Astrocyte of the cerebellum (primary cell): Measurements from ENCODE around the gene ARL6IP6.
"Not testable (repeated sequence)": the region's sequence is repeated elsewhere in the genome, so short reads cannot be mapped to it uniquely, and the experiment has no call there.

ENCODE experiments used
- DNase-seq: peaks from one replicate; pipeline ENCODE4 v3.0.0-alpha.2; 2011; ENCODE audit warnings: low read depth
- H3K4me3 ChIP-seq: 2 replicates; pipeline ENCODE4 v1.5.1; 2011; ENCODE audit warnings: mild to moderate bottlenecking, low read depth, low read length, moderate library complexity
- CTCF ChIP-seq: IDR thresholded peaks from 2 replicates; pipeline ENCODE4 v1.5.1; 2012; ENCODE audit warnings: low read length, low read depth, moderate library complexity, mild to moderate bottlenecking; ENCODE audit errors: missing control alignments
- in situ Hi-C: cut with HindIII; loops from 2 replicates; pipeline ENCODE4 v1.10.0; 2017; ENCODE audit warnings: low sequenced_read_pairs

The ARL6IP6 gene

GRCh38 chr2:152717228-152718075 lies 968 bp upstream of the ARL6IP6 start, which contains the start of gene PRPF40A:
TSS of gene PRPF40A (minus strand) at chr2:152717461. CDS start at chr2:152717439, 22 bp downstream.
- TF ChIP-seq CTCF: no peak
- in situ Hi-C loops: no loop called here
- peak; percentile 93 for DNase-seq
- peak within 1 kb of the TSS; percentile 95 for H3K4me3 ChIP-seq

DNA sequence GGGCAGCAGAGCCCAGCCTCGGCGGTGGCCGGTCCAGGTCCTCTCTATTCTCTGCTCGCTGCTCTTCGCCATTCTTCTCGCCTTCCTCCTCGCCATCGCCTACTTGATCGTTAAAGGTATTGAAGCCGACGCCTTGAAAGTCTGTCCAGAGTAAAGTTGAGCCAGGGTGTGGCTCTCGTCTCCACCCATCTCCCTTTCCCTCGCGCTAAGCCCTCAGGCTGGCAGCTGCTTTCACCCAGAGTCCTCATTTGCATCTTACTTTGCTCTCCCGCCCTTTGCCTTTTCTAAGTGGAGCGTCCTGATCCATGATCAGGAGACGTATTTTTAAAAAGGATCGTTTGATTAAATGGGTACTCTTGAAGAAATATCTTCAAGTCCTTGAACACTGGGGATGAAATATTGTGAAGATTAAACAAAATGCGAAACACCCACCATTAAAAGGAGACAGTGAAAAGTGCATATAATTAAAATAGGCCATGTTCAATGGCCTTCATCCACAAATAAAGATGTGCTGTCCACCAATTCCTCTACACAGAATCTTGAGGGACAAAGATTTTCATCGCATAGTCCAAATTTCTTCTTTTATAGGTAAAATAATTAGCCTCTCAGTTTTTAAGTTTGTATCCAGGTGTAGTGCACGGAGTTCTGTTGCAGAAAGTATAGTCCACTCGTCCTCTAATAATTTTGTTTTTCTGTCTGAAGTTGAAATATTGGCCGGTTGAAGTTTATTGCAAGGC lies 657 bp downstream of the ARL6IP6 start:
- peak overlapping the region; percentile 95 for H3K4me3 ChIP-seq
- TF ChIP-seq CTCF: no peak
- in situ Hi-C loops: no loop called here
- no peak for DNase-seq

DNA sequence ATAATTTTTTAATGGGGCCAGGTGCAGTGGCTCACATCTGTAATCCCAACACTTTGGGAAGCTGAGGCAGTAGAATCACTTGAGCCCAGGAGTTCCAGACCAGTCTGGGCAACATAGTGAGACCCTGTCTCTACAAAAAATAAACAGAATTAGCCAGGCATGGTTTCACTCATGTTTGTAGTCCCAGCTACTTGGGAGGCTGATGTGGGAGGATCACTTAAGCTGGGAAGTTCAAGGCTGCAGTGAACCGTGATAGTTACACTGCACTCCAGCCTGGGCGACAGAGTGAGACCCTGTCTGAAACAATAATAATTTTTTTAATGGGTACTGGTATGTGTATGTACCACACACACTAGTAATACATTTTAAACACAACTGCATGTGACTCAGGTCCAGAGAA lies 2.4 kb downstream of the ARL6IP6 start:
- DNase-seq: no peak
- in situ Hi-C loops: no loop called here
- H3K4me3 ChIP-seq: no peak overlapping the region
- no peak for TF ChIP-seq CTCF

- DNase-seq, in situ Hi-C loops, H3K4me3 ChIP-seq: not testable (repeated sequence)
Observed at GRCh38 chr2:152722639-152723038, 4.2 kb downstream of the ARL6IP6 start.

DNA sequence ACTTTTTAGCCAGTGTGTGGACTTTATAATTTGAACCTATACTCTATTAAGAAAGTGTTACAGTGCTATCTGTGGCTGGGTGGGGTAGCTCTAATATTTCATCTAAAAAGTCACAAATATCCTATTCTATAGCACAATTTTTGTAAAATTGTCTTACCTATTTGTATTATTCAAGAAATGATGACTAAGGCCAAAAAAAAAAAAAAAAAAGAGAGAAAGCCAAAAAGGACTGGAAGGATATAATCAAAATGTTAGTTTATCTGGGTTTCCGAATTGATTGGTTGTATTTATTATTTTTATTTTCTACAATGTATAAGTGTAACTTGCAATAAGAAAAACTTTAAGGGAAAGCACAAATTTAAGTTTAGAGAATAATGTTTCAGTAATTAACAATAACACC lies 5.5 kb downstream of the ARL6IP6 start:
- no peak for DNase-seq
- H3K4me3 ChIP-seq: no peak overlapping the region
- in situ Hi-C loops: no loop called here
- no peak for TF ChIP-seq CTCF

DNA sequence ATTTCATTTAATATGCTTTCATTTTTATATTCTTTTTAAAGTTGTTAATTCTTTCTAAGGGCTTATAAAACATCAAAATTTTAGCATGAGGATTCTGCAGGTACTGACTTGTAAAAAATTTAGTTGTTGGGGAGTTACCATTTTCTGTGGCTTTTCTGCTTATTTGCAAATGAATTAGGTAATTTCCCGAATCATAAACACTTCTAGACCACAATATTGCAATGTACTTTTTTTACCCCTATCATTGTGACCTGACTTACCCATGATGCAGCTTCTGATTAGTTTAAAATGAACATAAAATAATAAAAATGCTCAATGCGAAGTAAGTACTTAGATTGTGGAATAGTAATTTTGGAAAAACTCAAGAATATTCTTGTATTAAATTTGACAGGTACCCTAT lies 11.4 kb downstream of the ARL6IP6 start:
- no peak for TF ChIP-seq CTCF
- in situ Hi-C loops: no loop called here
- no peak for DNase-seq
- no peak overlapping the region for H3K4me3 ChIP-seq
